RWPE1 (cell line): ENCODE measurements around the gene PKLR.
"Not testable (repeated sequence)": the region's sequence is repeated elsewhere in the genome, so short reads cannot be mapped to it uniquely, and the experiment has no call there.

Experiments used
- CTCF ChIA-PET: fragments of 350-600 bp; sonication (Branson Sonifier 250); formaldehyde crosslinking; extraction: SDS; loops from one replicate; lab custom pipeline; 2021; lab: Yijun Ruan, JAX
- POLR2A ChIA-PET: fragments of 400-600 bp; formaldehyde crosslinking; extraction: SDS; loops from one replicate; lab custom pipeline; 2020; ENCODE audit warnings: antibody characterized with exemption; ENCODE audit not compliant: low non-redundant PET; lab: Yijun Ruan, JAX
- DNase-seq: peaks from one replicate; pipeline ENCODE4 v3.0.0; 2012; ENCODE audit warnings: low spot score
- H3K27ac ChIP-seq: fragments of 450-650 bp; 2 replicates; pipeline ENCODE4 v1.5.1; 2017
- TF ChIP-seq, protein P1 (sequence below): fragments of 450-650 bp; conservative IDR thresholded peaks from 2 replicates; pipeline ENCODE4 v1.5.1; 2017; ENCODE audit warnings: low read depth, mild to moderate bottlenecking

Gene PKLR

GRCh38 chr1:155293086-155293749 lies 8.0 kb downstream of the PKLR start:
- POLR2A ChIA-PET, result no interaction called here
- no peak overlapping the region for H3K27ac ChIP-seq
- DNase-seq, result no peak
- TF ChIP-seq, protein P1, sequence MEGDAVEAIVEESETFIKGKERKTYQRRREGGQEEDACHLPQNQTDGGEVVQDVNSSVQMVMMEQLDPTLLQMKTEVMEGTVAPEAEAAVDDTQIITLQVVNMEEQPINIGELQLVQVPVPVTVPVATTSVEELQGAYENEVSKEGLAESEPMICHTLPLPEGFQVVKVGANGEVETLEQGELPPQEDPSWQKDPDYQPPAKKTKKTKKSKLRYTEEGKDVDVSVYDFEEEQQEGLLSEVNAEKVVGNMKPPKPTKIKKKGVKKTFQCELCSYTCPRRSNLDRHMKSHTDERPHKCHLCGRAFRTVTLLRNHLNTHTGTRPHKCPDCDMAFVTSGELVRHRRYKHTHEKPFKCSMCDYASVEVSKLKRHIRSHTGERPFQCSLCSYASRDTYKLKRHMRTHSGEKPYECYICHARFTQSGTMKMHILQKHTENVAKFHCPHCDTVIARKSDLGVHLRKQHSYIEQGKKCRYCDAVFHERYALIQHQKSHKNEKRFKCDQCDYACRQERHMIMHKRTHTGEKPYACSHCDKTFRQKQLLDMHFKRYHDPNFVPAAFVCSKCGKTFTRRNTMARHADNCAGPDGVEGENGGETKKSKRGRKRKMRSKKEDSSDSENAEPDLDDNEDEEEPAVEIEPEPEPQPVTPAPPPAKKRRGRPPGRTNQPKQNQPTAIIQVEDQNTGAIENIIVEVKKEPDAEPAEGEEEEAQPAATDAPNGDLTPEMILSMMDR, result no peak
- CTCF ChIA-PET, result interaction anchor here (1.0 kb wide), 1 partner anchor 48 kb away, joined by 3 read pairs; no protein-coding TSS in a partner anchor

DNA sequence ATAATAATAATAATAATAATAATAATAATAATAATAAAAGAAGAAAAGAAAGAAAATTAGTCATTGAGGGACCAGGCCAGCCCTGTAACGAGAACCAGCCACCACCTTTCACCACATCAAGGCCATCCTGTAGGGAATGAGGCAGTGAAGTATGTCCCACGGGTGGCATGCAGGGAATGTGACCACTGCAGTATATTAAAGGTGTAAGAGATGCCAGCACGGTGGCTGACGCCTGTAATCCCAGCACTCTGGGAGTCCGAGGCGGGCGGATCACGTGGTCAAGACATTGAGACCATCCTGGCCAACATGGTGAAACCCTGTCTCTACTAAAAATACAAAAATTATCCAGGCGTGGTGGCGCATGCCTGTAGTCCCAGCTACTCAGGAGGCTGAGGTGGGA lies 10.2 kb downstream of the PKLR start:
- CTCF ChIA-PET, POLR2A ChIA-PET: not testable (repeated sequence)

DNA sequence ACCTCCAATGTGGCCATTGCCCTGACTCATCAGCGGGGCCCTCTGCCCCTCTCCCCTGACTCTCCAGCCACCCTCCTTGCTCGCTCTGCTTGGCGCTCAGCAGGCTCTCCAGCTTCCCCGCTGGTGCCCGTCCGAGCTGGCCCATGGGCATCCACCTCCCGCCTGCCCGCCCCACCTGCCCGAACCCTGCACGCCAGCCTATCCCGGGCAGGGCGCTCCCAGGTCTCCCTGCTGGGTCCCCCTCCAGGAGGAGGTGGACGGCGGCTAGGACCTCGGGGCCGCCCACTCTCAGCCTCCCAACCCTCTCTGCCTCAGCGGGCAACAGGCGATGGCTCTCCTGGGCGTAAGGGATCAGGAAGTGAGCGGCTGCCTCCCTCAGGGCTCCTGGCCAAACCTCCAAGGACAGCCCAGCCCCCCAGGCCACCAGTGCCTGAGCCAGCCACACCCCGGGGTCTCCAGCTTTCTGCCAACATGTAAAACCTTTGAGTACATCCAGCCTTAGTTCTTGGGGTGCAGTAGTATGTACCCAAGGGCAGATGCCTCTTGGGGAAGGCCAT lies 13.2 kb downstream of the PKLR start:
- H3K27ac ChIP-seq, result no peak overlapping the region
- ChIA-PET POLR2A (no interaction called here), CTCF (interaction anchor here (0.6 kb wide), 1 partner anchor 809 kb away, joined by 4 read pairs; no protein-coding TSS in a partner anchor)
- TF ChIP-seq, protein P1, result no peak
- DNase-seq, result no peak

More for the DNA sequence above, 10.2 kb downstream of the PKLR start:
- not testable (repeated sequence) for DNase-seq, H3K27ac ChIP-seq

DNA sequence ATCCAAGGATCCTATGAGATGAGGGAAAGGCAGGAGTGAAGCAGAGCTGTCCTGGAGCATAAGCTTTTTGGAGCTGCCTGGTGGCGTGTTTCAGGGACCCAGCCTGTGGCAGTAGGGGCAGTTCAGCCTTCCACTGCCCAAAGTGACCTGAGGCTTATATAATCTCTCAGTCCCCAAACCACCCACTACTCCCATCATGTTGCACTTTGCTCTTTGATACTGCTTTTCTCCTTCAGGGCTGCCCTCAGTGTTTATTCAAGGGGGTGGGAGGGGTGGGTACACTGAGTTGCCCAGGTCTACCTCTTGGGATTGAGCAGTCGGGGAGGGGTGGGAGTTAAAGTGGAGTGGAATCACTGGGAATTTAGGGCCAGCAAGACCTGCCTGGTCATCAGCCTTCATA lies 14.7 kb downstream of the PKLR start:
- ChIA-PET CTCF (interaction anchor here (0.5 to 0.9 kb wide), 3 partner anchors 36 to 293 kb away, joined by 3 read pairs; no protein-coding TSS in a partner anchor), POLR2A (no interaction called here)
- no peak for DNase-seq
- TF ChIP-seq, protein P1, result no peak
- no peak overlapping the region for H3K27ac ChIP-seq

DNA sequence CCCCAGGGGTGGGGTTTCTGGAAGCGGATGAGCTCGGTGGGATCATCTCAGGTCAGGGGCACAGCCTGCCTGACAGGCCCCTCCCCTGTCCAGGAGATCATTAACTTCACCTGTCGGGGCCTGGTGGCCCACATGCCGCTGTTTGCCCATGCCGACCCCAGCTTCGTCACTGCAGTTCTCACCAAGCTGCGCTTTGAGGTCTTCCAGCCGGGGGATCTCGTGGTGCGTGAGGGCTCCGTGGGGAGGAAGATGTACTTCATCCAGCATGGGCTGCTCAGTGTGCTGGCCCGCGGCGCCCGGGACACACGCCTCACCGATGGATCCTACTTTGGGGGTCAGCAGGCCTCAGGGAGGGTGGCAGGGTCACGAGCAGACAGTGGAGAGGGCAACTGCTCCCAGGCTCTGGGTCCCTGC lies 15.6 kb downstream of the PKLR start:
- H3K27ac ChIP-seq, result no peak overlapping the region
- no peak for DNase-seq
- ChIA-PET CTCF (interaction anchor here (0.5 to 0.9 kb wide), 3 partner anchors 35 to 294 kb away, joined by 3 read pairs; no protein-coding TSS in a partner anchor), POLR2A (no interaction called here)
- TF ChIP-seq, protein P1, result no peak

DNA sequence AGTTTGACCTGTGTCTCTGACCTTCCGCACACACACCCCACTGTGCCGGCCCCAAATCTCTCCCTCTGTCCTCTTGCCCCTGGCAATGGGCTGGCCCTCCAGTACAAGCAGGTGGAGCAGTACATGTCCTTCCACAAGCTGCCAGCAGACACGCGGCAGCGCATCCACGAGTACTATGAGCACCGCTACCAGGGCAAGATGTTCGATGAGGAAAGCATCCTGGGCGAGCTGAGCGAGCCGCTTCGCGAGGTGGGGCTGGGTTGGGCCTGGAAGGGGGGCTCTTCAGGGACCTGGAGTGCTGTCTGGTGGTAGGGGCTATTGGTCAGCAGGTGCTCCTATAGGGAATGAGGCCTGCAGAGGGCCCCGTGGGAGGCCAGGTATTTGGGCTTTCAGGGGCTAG lies 16.2 kb downstream of the PKLR start:
- ChIA-PET CTCF (no interaction called here), POLR2A (no interaction called here)
- no peak overlapping the region for H3K27ac ChIP-seq
- DNase-seq, result no peak
- TF ChIP-seq, protein P1, result no peak

GRCh38 chr1:155284476-155284875 lies 16.8 kb downstream of the PKLR start:
- no peak for DNase-seq
- TF ChIP-seq, protein P1, result no peak
- CTCF ChIA-PET, result no interaction called here
- POLR2A ChIA-PET, result no interaction called here
- no peak overlapping the region for H3K27ac ChIP-seq
